ENCODE results near the gene FUT7. TPM values are rescaled to one million over a fixed set of nuclear protein-coding genes. Genes with fewer than 3 reads are reported as not detected.

The FUT7 gene
- total RNA-seq, 5 donors from 2014 or later (not counting 1 experiment from before 2014, with no cell fraction given), result 1.1 to 7.7 (median 5.1) TPM

GRCh38 chr9:137044502-137045177 lies 12.8 kb upstream of the FUT7 start:
- CTCF ChIA-PET, result interaction anchor here in 1 of 2 donors (1.6 to 1.8 kb wide), 2 partner anchors 9 to 15 kb away, joined by 4 read pairs; no protein-coding TSS in a partner anchor
- Histone ChIP-seq H3K4me3 (ENCODE audit: control insufficient read depth in 1 of 2, extremely low read depth in 1 of 2, low read length in 1 of 2) (peak overlapping the region; percentile 34 to 38), H3K4me1 (ENCODE audit: control insufficient read depth in 1 of 2, extremely low read depth in 1 of 2, insufficient read depth in 2 of 2, low read length in 2 of 2) (peaks cover 11 to 45% of the 10 kb centered on the region in 2 experiments), H3K27me3 (replicated peaks in 1 of 2; ENCODE audit: control insufficient read depth in 2 of 2, extremely low read depth in 1 of 2, insufficient read depth in 2 of 2, low read length in 1 of 2) (peaks cover 2 to 90% of the 10 kb centered on the region in 2 experiments), H3K36me3 (ENCODE audit: control insufficient read depth in 2 of 2, extremely low read depth in 1 of 2, insufficient read depth in 1 of 2, low read length in 1 of 2) (no peaks in the 10 kb centered on the region), H3K9me3 (no peaks in the 10 kb centered on the region), H3K27ac (ENCODE audit: low read length) (no peak overlapping the region)
- WGBS (ENCODE audit: insufficient coverage), result 8% methylated on average over 13 of the region's 18 CpGs
- Mint-ChIP-seq H3K36me3 (no peaks in the 10 kb centered on the region), H3K27ac (peak overlapping the region; percentile 11 to 23), H3K4me1 (peaks cover 8 to 20% (median 20%) of the 10 kb centered on the region in 3 donors), H3K9me3 (no peaks in the 10 kb centered on the region), H3K27me3 (peaks cover 3 to 41% of the 10 kb centered on the region in 2 donors), H3K4me3 (peak overlapping the region; percentile 63 to 81 (median 76))
- POLR2A ChIA-PET, result interaction anchor here in 1 of 2 donors (0.7 kb wide), 1 partner anchor 26 kb away, joined by 3 read pairs; no protein-coding TSS in a partner anchor
- DNase-seq, result no peak
- ATAC-seq (replicated peaks in 1 of 4), result peak in 3 of 4 experiments; percentile 28 to 36 (median 36)

- peaks cover 2 to 90% of the 10 kb centered on the region in 2 experiments for H3K27me3 ChIP-seq (replicated peaks in 1 of 2; ENCODE audit: control insufficient read depth in 2 of 2, extremely low read depth in 1 of 2, insufficient read depth in 2 of 2, low read length in 1 of 2)
- peaks cover 8 to 20% (median 18%) of the 10 kb centered on the region in 3 donors for H3K4me1 Mint-ChIP-seq
Observed at GRCh38 chr9:137044037-137044436, 12.1 kb upstream of the FUT7 start.

GRCh38 chr9:137042751-137043727 lies 11.2 kb upstream of the FUT7 start:
- DNase-seq (no peak), ATAC-seq (replicated peaks in 1 of 4) (no peak)
- H3K27ac ChIP-seq (ENCODE audit: low read length), result no peak overlapping the region
- H3K27me3 Mint-ChIP-seq, result peaks cover 0 to 36% of the 10 kb centered on the region in 2 donors
- no peak overlapping the region for H3K4me3 ChIP-seq (ENCODE audit: control insufficient read depth in 1 of 2, extremely low read depth in 1 of 2, low read length in 1 of 2)
- CTCF ChIA-PET, result interaction anchor here in 1 of 2 donors (0.5 to 1.6 kb wide), 2 partner anchors 14 to 108 kb away, joined by 4 read pairs; no protein-coding TSS in a partner anchor
- H3K27me3 ChIP-seq (replicated peaks in 1 of 2; ENCODE audit: control insufficient read depth in 2 of 2, extremely low read depth in 1 of 2, insufficient read depth in 2 of 2, low read length in 1 of 2), result peaks cover 2 to 86% of the 10 kb centered on the region in 2 experiments
- H3K4me3 Mint-ChIP-seq, result no peak overlapping the region
- peaks cover 8 to 20% (median 18%) of the 10 kb centered on the region in 3 donors for H3K4me1 Mint-ChIP-seq
- WGBS (ENCODE audit: insufficient coverage), result 91% methylated on average over 24 of the region's 36 CpGs
- H3K27ac Mint-ChIP-seq, result no peak overlapping the region
- no peaks in the 10 kb centered on the region for H3K36me3 ChIP-seq (ENCODE audit: control insufficient read depth in 2 of 2, extremely low read depth in 1 of 2, insufficient read depth in 1 of 2, low read length in 1 of 2)
- H3K36me3 Mint-ChIP-seq, result no peaks in the 10 kb centered on the region
- H3K9me3 Mint-ChIP-seq, result no peaks in the 10 kb centered on the region
- POLR2A ChIA-PET, result no interaction called here
- H3K9me3 ChIP-seq, result no peaks in the 10 kb centered on the region
- H3K4me1 ChIP-seq (ENCODE audit: control insufficient read depth in 1 of 2, extremely low read depth in 1 of 2, insufficient read depth in 2 of 2, low read length in 2 of 2), result peaks cover 11 to 36% of the 10 kb centered on the region in 2 experiments

More at GRCh38 chr9:137044037-137044436, 12.1 kb upstream of the FUT7 start:
- peaks cover 11 to 39% of the 10 kb centered on the region in 2 experiments for H3K4me1 ChIP-seq (ENCODE audit: control insufficient read depth in 1 of 2, extremely low read depth in 1 of 2, insufficient read depth in 2 of 2, low read length in 2 of 2)
- DNase-seq, result no peak
- CTCF ChIA-PET, result interaction anchor here in 1 of 2 donors (1.6 to 1.8 kb wide), 2 partner anchors 9 to 15 kb away, joined by 4 read pairs; no protein-coding TSS in a partner anchor
- H3K36me3 ChIP-seq (ENCODE audit: control insufficient read depth in 2 of 2, extremely low read depth in 1 of 2, insufficient read depth in 1 of 2, low read length in 1 of 2), result no peaks in the 10 kb centered on the region
- H3K27me3 Mint-ChIP-seq, result peaks cover 0 to 37% of the 10 kb centered on the region in 2 donors
- WGBS (ENCODE audit: insufficient coverage), result 64% methylated on average over 12 of the region's 12 CpGs
- no peaks in the 10 kb centered on the region for H3K9me3 ChIP-seq
- POLR2A ChIA-PET, result no interaction called here
- H3K4me3 Mint-ChIP-seq, result peak overlapping the region in 2 of 3 donors; percentile 76 to 81
- no peaks in the 10 kb centered on the region for H3K36me3 Mint-ChIP-seq
- no peaks in the 10 kb centered on the region for H3K9me3 Mint-ChIP-seq
- H3K27ac Mint-ChIP-seq, result no peak overlapping the region
- no peak overlapping the region for H3K27ac ChIP-seq (ENCODE audit: low read length)
- peak overlapping the region in 1 of 2 donors; percentile 38 for H3K4me3 ChIP-seq (ENCODE audit: control insufficient read depth in 1 of 2, extremely low read depth in 1 of 2, low read length in 1 of 2)
- ATAC-seq (replicated peaks in 1 of 4), result no peak

- no peak for ATAC-seq (replicated peaks in 1 of 4)
- Histone ChIP-seq H3K36me3 (ENCODE audit: control insufficient read depth in 2 of 2, extremely low read depth in 1 of 2, insufficient read depth in 1 of 2, low read length in 1 of 2) (no peaks in the 10 kb centered on the region), H3K4me3 (ENCODE audit: control insufficient read depth in 1 of 2, extremely low read depth in 1 of 2, low read length in 1 of 2) (no peak overlapping the region), H3K4me1 (ENCODE audit: control insufficient read depth in 1 of 2, extremely low read depth in 1 of 2, insufficient read depth in 2 of 2, low read length in 2 of 2) (peaks cover 11 to 27% of the 10 kb centered on the region in 2 experiments), H3K27me3 (replicated peaks in 1 of 2; ENCODE audit: control insufficient read depth in 2 of 2, extremely low read depth in 1 of 2, insufficient read depth in 2 of 2, low read length in 1 of 2) (peaks cover 2 to 67% of the 10 kb centered on the region in 2 experiments), H3K9me3 (no peaks in the 10 kb centered on the region), H3K27ac (ENCODE audit: low read length) (no peak overlapping the region)
- Mint-ChIP-seq H3K27ac (no peak overlapping the region), H3K4me3 (no peak overlapping the region), H3K27me3 (peaks cover 0 to 19% of the 10 kb centered on the region in 2 donors), H3K36me3 (no peaks in the 10 kb centered on the region), H3K4me1 (peaks cover 8 to 17% (median 15%) of the 10 kb centered on the region in 3 donors), H3K9me3 (no peaks in the 10 kb centered on the region)
- POLR2A ChIA-PET, result no interaction called here
- no peak for DNase-seq
- WGBS (ENCODE audit: insufficient coverage), result 81% methylated on average over 5 of the region's 16 CpGs
- CTCF ChIA-PET, result no interaction called here
Observed at GRCh38 chr9:137041124-137041523, 9.2 kb upstream of the FUT7 start.

- Histone ChIP-seq H3K27me3 (replicated peaks in 1 of 2; ENCODE audit: control insufficient read depth in 2 of 2, extremely low read depth in 1 of 2, insufficient read depth in 2 of 2, low read length in 1 of 2) (peaks cover 2 to 65% of the 10 kb centered on the region in 2 experiments), H3K36me3 (ENCODE audit: control insufficient read depth in 2 of 2, extremely low read depth in 1 of 2, insufficient read depth in 1 of 2, low read length in 1 of 2) (no peaks in the 10 kb centered on the region), H3K27ac (ENCODE audit: low read length) (no peak overlapping the region), H3K4me1 (ENCODE audit: control insufficient read depth in 1 of 2, extremely low read depth in 1 of 2, insufficient read depth in 2 of 2, low read length in 2 of 2) (peaks cover 11 to 27% of the 10 kb centered on the region in 2 experiments), H3K4me3 (ENCODE audit: control insufficient read depth in 1 of 2, extremely low read depth in 1 of 2, low read length in 1 of 2) (no peak overlapping the region), H3K9me3 (no peaks in the 10 kb centered on the region)
- no peak for DNase-seq
- H3K36me3 Mint-ChIP-seq, result no peaks in the 10 kb centered on the region
- ChIA-PET POLR2A (no interaction called here), CTCF (no interaction called here)
- no peak overlapping the region for H3K27ac Mint-ChIP-seq
- H3K4me1 Mint-ChIP-seq, result peaks cover 8 to 17% (median 15%) of the 10 kb centered on the region in 3 donors
- H3K4me3 Mint-ChIP-seq, result no peak overlapping the region
- H3K9me3 Mint-ChIP-seq, result no peaks in the 10 kb centered on the region
- 85% methylated on average over 21 of the region's 23 CpGs for WGBS (ENCODE audit: insufficient coverage)
- peaks cover 0 to 19% of the 10 kb centered on the region in 2 donors for H3K27me3 Mint-ChIP-seq
- ATAC-seq (replicated peaks in 1 of 4), result no peak
Observed at GRCh38 chr9:137040568-137040967, 8.7 kb upstream of the FUT7 start.

All from T-cell (primary cell).